Stomach smooth muscle (tissue), 2 donors: ENCODE data around the gene DOCK4.

ENCODE experiments used
- H3K27ac ChIP-seq: one replicate; pipeline ENCODE4 v1.7.0; 2013; ENCODE audit warnings: mild to moderate bottlenecking, low read length, inconsistent platforms
- H3K27me3 ChIP-seq, 2 donors: one replicate each; pipeline ENCODE4 v1.7.0; 2013; ENCODE audit warnings: low read length in 2 of 2; ENCODE audit not compliant: insufficient read depth in 2 of 2, control insufficient read depth in 1 of 2
- H3K36me3 ChIP-seq, 2 donors: one replicate each; pipeline ENCODE4 v1.7.0; 2013; ENCODE audit warnings: low read length in 2 of 2; ENCODE audit not compliant: control insufficient read depth in 2 of 2, insufficient read depth in 2 of 2
- H3K4me1 ChIP-seq: one replicate; pipeline ENCODE4 v1.7.0; 2013; ENCODE audit warnings: low read length; ENCODE audit not compliant: control insufficient read depth, insufficient read depth
- H3K4me3 ChIP-seq, 2 donors: one replicate each; pipeline ENCODE4 v1.7.0; 2013; ENCODE audit warnings: low read length in 2 of 2
- H3K9ac ChIP-seq, 2 donors: one replicate each; pipeline ENCODE4 v1.7.0; 2013; ENCODE audit warnings: low read length in 2 of 2, mild to moderate bottlenecking in 1 of 2
- H3K9me3 ChIP-seq, 2 donors: one replicate each; pipeline ENCODE4 v1.7.0; 2013; ENCODE audit warnings: low read length in 2 of 2; ENCODE audit not compliant: control insufficient read depth in 2 of 2
- donor health status: healthy.
- donor health status: Pancreatic carcinoma.

Gene DOCK4

DNA sequence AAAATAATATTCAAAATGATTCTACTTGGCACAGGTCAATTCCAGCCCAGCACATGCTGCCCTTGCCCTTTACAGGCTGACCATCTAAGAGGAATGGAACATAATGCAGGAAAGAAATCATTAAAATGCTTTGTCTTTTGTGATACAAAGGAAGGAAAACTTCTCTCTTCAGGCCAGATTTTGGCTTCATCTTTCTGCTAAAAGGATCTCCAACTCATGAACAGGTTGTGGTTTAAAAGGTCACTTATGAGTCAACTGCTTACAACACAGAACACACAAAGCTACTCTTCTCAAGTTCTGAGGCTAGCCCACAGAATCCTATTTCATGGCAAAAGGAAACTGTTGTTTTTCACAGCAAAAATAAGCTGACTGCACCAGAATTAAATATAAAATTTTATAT, 197.1 kb downstream of the DOCK4 start:
- Histone ChIP-seq H3K4me1 (no peaks in the 10 kb centered on the region), H3K27me3 (no peaks in the 10 kb centered on the region), H3K27ac (no peak overlapping the region), H3K9ac (no peak overlapping the region), H3K4me3 (no peak overlapping the region), H3K9me3 (no peaks in the 10 kb centered on the region), H3K36me3 (no peaks in the 10 kb centered on the region)

DNA sequence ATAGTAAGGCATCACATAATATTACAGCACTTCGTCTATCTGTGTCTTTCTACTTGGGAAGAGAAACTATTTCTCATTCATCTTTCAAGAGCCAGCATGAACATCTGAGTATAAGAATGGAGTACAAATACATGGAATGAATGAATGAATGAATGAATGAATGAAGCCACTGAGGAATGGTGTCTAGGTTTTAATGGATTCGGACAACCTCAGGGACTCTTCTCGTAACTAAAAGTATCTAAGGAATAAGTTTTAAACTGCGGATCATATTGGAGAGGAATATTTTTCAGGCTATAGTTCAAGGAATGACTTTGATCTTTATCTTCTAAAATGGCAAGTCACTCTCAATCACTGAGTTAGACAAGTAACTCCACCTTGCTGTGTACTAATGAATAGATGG, 199.0 kb downstream of the DOCK4 start:
- Histone ChIP-seq H3K4me3 (no peak overlapping the region), H3K9me3 (no peaks in the 10 kb centered on the region), H3K27me3 (no peaks in the 10 kb centered on the region), H3K9ac (no peak overlapping the region), H3K27ac (no peak overlapping the region), H3K36me3 (no peaks in the 10 kb centered on the region), H3K4me1 (no peaks in the 10 kb centered on the region)

GRCh38 chr7:112006071-112006470, 200.1 kb downstream of the DOCK4 start:
- Histone ChIP-seq H3K27me3 (no peaks in the 10 kb centered on the region), H3K4me3 (no peak overlapping the region), H3K9ac (no peak overlapping the region), H3K36me3 (no peaks in the 10 kb centered on the region), H3K4me1 (no peaks in the 10 kb centered on the region), H3K9me3 (no peaks in the 10 kb centered on the region), H3K27ac (no peak overlapping the region)

DNA sequence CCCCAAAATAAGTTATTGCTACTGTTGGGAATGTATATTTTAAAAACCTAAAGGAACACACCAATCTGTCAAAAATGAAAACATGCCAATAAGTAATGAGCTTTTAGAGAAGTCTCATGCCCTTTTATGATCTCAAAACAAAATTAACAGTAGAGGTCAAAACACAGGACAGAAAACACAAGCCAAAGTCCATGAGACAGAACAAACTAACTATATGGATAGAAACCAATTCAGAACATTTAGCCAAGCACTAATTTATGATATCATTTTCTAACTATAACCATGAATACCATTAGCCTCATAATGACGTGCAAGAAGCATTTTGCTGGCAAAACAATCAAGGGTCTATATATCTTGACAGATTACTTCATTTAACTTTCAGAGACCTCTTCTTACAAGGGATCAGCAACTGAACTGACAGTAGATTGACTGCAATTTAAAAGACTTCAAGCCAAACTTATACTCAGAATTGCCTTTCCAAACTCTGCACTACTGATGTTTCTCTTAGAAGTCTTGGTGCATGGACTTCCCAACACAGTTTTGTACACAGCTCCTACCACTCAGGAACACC, 200.9 kb downstream of the DOCK4 start:
- no peaks in the 10 kb centered on the region for H3K9me3 ChIP-seq
- H3K4me1 ChIP-seq, result no peaks in the 10 kb centered on the region
- no peaks in the 10 kb centered on the region for H3K36me3 ChIP-seq
- no peak overlapping the region for H3K27ac ChIP-seq
- no peak overlapping the region for H3K4me3 ChIP-seq
- no peaks in the 10 kb centered on the region for H3K27me3 ChIP-seq
- no peak overlapping the region for H3K9ac ChIP-seq

GRCh38 chr7:112001091-112001826, 204.9 kb downstream of the DOCK4 start:
- Histone ChIP-seq H3K4me1 (no peaks in the 10 kb centered on the region), H3K27ac (no peak overlapping the region), H3K36me3 (no peaks in the 10 kb centered on the region), H3K9me3 (no peaks in the 10 kb centered on the region), H3K9ac (no peak overlapping the region), H3K27me3 (no peaks in the 10 kb centered on the region), H3K4me3 (no peak overlapping the region)

- H3K27ac ChIP-seq, result no peak overlapping the region
- H3K4me3 ChIP-seq, result no peak overlapping the region
Observed at GRCh38 chr7:111998326-111998725, 207.9 kb downstream of the DOCK4 start.

DNA sequence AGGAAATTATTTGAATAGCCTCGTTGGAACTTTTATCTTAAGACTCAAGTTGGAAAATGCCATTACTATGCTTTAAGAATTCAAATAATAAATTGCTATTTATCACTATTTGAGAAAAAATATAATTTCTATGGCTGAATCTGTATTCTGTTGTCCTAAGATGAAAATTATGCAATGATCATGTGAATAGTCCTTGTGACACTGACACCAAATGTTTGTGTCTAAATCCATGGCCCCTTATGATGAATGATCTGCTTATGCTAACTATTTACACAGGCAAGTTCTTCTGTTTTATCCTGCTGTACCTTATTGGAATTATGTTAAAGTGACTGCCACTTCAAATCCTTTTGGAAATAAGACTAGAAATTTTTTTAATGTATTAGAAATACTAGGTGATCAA, 208.7 kb downstream of the DOCK4 start:
- Histone ChIP-seq H3K9me3 (no peaks in the 10 kb centered on the region), H3K4me1 (no peaks in the 10 kb centered on the region), H3K4me3 (no peak overlapping the region), H3K36me3 (no peaks in the 10 kb centered on the region), H3K27ac (no peak overlapping the region), H3K27me3 (no peaks in the 10 kb centered on the region), H3K9ac (no peak overlapping the region)

More at GRCh38 chr7:111998326-111998725, 207.9 kb downstream of the DOCK4 start:
- Histone ChIP-seq H3K27me3 (no peaks in the 10 kb centered on the region), H3K36me3 (no peaks in the 10 kb centered on the region), H3K4me1 (no peaks in the 10 kb centered on the region), H3K9me3 (no peaks in the 10 kb centered on the region), H3K9ac (no peak overlapping the region)

GRCh38 chr7:111992601-111993000, 213.6 kb downstream of the DOCK4 start:
- H3K4me1 ChIP-seq, result no peaks in the 10 kb centered on the region
- H3K27me3 ChIP-seq, result no peaks in the 10 kb centered on the region
- peaks cover 4 to 8% of the 10 kb centered on the region in 2 donors for H3K36me3 ChIP-seq
- H3K4me3 ChIP-seq, result no peak overlapping the region
- H3K9me3 ChIP-seq, result no peaks in the 10 kb centered on the region
- no peak overlapping the region for H3K27ac ChIP-seq
- H3K9ac ChIP-seq, result no peak overlapping the region

GRCh38 chr7:111990643-111991042, 215.6 kb downstream of the DOCK4 start:
- H3K27me3 ChIP-seq, result no peaks in the 10 kb centered on the region
- H3K4me1 ChIP-seq, result no peaks in the 10 kb centered on the region
- peaks cover 4 to 12% of the 10 kb centered on the region in 2 donors for H3K36me3 ChIP-seq
- no peaks in the 10 kb centered on the region for H3K9me3 ChIP-seq
- no peak overlapping the region for H3K27ac ChIP-seq
- no peak overlapping the region for H3K9ac ChIP-seq
- no peak overlapping the region for H3K4me3 ChIP-seq

DNA sequence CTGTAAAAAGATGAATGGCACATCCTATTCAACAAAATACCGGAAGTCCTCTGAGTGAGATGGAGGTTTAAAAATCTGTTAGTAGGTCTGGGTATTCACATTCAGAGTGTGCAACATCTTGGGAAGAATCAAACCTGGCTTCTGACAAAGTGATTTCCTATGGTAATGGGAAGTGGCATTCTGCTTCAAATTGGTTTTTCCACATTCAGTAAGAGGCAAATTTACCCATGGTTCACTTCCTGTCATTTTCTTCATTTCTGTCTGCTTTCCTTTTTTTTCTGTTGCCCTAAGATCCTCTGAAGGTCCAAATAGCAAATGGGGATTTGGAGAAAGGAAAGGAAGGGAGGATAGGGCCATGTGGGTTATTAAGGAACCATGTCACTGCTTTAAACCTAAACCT, 218.3 kb downstream of the DOCK4 start:
- H3K9me3 ChIP-seq, result no peaks in the 10 kb centered on the region
- no peaks in the 10 kb centered on the region for H3K27me3 ChIP-seq
- H3K4me1 ChIP-seq, result no peaks in the 10 kb centered on the region
- peaks cover 7 to 17% of the 10 kb centered on the region in 2 donors for H3K36me3 ChIP-seq
- no peak overlapping the region for H3K27ac ChIP-seq
- H3K4me3 ChIP-seq, result no peak overlapping the region
- no peak overlapping the region for H3K9ac ChIP-seq

DNA sequence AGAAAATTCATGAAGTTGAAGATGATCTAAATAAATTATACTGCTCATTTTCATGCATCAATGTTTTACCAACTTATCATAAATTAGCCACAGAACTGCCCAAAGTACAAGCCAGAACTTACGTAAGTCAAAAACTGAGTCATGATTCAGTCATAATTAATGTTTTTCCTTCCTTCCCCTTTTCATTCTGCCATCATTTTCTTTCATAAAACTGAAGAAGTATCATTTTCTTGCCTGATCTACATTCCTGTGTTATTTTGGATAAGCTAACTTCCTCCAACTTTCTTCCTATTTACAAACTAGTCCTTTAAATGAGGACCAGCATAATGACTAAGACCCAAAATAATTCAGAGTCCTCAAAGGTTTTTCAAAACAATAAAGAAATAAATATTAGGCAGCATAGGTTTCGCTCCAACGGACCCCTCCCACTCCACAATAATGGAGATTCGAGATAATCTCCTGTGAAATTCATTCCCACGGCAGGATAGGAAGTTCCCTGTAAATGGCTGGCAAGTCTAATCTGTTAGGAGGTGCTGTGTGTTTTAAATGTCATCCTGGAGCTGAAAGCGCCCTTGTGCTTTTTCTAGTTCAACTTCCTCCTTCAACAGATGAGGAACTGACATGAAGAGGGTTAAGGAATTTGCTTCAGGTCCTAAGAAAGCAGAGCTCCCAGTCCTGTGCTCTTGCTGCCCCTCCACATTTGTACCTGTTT, 218.9 kb downstream of the DOCK4 start:
- H3K27ac ChIP-seq, result no peak overlapping the region
- peaks cover 7 to 17% of the 10 kb centered on the region in 2 donors for H3K36me3 ChIP-seq

More for the DNA sequence above, 218.9 kb downstream of the DOCK4 start:
- Histone ChIP-seq H3K9ac (no peak overlapping the region), H3K4me1 (no peaks in the 10 kb centered on the region), H3K4me3 (no peak overlapping the region), H3K27me3 (no peaks in the 10 kb centered on the region), H3K9me3 (no peaks in the 10 kb centered on the region)
